Measurements from ENCODE around the gene DOK1.

GRCh38 chr2:74554820-74555531 lies 456 bp downstream of the DOK1 start:
- TF ChIP-seq, protein P1, sequence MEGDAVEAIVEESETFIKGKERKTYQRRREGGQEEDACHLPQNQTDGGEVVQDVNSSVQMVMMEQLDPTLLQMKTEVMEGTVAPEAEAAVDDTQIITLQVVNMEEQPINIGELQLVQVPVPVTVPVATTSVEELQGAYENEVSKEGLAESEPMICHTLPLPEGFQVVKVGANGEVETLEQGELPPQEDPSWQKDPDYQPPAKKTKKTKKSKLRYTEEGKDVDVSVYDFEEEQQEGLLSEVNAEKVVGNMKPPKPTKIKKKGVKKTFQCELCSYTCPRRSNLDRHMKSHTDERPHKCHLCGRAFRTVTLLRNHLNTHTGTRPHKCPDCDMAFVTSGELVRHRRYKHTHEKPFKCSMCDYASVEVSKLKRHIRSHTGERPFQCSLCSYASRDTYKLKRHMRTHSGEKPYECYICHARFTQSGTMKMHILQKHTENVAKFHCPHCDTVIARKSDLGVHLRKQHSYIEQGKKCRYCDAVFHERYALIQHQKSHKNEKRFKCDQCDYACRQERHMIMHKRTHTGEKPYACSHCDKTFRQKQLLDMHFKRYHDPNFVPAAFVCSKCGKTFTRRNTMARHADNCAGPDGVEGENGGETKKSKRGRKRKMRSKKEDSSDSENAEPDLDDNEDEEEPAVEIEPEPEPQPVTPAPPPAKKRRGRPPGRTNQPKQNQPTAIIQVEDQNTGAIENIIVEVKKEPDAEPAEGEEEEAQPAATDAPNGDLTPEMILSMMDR (conservative IDR thresholded peaks at IDR 0.05) = no peak
- no peak for TF ChIP-seq EZH2 (IDR thresholded peaks at IDR 0.05; ENCODE audit: low read depth)

Measured in PC-9 (cell line).